AG09319 (cell line): ENCODE data around the gene CFAP92.
"Not testable (repeated sequence)": the region's sequence is repeated elsewhere in the genome, so short reads cannot be mapped to it uniquely, and the experiment has no call there.

ENCODE experiments used
- DNase-seq: peaks from one replicate; pipeline ENCODE4 v3.0.0-alpha.2; 2010; ENCODE audit warnings: low read depth; ENCODE audit errors: extremely low read depth
- TF ChIP-seq, protein P1 (sequence below): IDR thresholded peaks from 2 replicates; pipeline ENCODE4 v1.5.1; 2011; ENCODE audit warnings: low read depth, mild to moderate bottlenecking, inconsistent platforms, low read length, moderate library complexity

The CFAP92 gene

DNA sequence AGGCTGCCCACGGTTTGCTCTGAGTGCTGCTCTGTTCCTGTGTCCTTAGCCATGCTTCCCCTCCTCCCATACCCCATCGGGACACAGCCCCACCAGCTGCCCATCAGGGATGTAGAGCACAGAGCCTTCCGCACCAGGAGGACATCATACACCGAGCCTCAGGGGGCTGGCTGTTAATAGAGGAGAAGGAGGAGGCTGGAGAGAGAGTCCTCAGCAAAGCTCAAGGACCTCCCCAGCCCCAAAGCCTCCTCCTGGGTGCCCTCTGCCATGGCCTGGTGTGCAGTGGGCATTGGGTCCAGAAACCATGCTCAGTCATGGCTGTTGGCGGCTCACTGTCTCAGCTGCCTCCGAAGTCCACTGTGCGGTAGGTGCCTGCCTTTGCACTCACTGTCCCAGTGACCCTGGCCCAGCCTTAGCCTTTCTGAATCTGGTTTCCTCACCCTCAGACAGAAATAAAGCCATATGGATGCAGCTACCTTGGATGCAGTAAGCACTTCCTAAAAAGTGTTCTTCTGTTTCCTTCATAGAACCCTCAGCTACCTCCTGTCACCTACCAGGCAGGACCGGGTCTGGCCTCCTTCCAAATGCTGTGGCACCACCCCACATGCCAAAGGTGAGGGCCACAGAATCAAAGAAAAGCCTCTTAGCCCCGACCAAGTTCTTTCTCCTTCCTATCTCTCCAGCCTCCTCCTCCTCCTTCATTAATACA, 60.5 kb downstream of the CFAP92 start:
- no peak for DNase-seq
- TF ChIP-seq, protein P1, sequence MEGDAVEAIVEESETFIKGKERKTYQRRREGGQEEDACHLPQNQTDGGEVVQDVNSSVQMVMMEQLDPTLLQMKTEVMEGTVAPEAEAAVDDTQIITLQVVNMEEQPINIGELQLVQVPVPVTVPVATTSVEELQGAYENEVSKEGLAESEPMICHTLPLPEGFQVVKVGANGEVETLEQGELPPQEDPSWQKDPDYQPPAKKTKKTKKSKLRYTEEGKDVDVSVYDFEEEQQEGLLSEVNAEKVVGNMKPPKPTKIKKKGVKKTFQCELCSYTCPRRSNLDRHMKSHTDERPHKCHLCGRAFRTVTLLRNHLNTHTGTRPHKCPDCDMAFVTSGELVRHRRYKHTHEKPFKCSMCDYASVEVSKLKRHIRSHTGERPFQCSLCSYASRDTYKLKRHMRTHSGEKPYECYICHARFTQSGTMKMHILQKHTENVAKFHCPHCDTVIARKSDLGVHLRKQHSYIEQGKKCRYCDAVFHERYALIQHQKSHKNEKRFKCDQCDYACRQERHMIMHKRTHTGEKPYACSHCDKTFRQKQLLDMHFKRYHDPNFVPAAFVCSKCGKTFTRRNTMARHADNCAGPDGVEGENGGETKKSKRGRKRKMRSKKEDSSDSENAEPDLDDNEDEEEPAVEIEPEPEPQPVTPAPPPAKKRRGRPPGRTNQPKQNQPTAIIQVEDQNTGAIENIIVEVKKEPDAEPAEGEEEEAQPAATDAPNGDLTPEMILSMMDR = no peak

GRCh38 chr3:128932516-128933212, 61.2 kb downstream of the CFAP92 start:
- DNase-seq = no peak
- TF ChIP-seq, protein P1 = no peak

DNA sequence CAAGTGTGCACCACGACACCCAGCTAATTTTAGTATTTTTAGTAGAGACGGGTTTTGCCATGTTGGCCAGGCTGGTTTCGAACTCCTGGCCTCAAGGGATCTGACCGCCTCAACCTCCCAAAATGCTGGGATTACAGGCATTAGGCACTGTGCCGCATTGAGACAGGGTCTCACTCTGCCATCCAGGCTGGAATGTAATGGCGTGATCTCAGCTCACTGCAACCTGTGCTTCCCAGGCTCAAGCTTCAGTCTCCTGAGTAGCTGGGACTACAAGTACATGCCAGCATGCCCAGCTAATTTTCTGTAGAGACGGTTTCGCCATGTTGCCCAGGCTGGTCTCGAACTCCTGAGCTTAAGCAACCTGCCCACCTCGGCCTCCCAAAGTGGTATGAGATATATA, 62.8 kb downstream of the CFAP92 start:
- no peak for DNase-seq
- TF ChIP-seq, protein P1 = no peak

DNA sequence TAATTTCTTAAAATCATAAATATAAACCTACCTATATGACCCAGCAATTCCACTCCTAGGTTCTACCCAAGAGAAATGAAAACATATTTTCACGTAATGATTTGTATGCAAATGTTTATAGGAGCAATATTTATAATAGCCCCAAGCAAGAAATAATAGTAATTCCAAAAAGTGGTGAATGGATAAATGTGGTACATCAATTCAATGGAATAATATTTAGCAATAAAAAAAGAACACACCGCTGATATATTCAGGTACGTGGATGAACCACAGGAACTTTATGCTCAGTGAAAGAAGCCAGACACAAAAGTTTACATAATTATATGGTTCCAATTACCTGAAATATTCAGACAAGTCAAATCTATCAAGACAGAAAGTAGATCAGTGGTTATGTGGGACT, 64.5 kb downstream of the CFAP92 start:
- no peak for DNase-seq
- TF ChIP-seq, protein P1 = no peak

DNA sequence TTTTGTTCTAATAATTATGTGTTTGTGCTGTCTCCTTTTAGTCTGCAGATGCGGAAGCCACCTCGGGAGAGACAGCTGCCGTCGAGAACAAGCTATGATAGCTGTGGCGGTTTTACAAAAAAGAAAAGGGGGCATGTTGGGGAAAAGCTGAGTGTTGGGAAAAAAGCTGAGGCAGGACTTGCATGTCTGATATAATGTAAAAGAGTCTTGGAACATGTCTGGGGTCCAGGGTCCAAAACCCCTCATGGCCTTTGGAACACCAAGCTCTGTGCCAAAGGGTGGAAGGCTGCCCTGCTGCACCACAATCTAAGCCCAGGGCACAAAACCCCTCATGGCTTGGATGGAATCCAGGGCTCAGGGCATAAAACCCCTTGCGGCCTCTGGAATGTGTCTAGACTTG, 69.9 kb downstream of the CFAP92 start:
- DNase-seq = not testable (repeated sequence)

DNA sequence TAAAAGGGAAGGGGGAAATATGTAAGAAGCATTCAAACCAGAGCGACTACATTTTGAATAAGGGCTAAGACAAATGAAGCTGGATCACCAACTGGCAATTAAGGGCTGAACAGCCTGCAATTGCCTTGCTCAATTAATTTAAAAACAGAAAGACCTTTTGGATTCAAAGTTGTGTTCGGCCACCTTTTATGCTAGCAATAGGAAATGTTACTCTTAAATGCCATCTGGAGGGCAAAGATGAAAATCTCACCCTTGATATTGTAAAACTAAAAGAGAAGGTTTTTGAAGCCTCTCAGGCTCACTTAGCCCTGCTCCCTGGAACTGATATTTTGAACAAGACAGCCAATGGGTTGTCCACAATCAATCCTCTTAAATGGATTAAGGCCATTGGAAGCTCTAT, 70.3 kb downstream of the CFAP92 start:
- no peak for DNase-seq
- TF ChIP-seq, protein P1 = no peak

GRCh38 chr3:128922804-128923459, 70.9 kb downstream of the CFAP92 start:
- DNase-seq = no peak
- TF ChIP-seq, protein P1 = no peak
